Hepatic stellate cell (primary cell): Measurements from ENCODE around the gene GTPBP4.

Experiments used
- DNase-seq: peaks from one replicate; pipeline ENCODE4 v3.0.0; 2011; ENCODE audit warnings: low spot score

GTPBP4 gene

GRCh38 chr10:966466-967235 is 21.6 kb upstream of the GTPBP4 start:
- DNase-seq: no peak

DNA sequence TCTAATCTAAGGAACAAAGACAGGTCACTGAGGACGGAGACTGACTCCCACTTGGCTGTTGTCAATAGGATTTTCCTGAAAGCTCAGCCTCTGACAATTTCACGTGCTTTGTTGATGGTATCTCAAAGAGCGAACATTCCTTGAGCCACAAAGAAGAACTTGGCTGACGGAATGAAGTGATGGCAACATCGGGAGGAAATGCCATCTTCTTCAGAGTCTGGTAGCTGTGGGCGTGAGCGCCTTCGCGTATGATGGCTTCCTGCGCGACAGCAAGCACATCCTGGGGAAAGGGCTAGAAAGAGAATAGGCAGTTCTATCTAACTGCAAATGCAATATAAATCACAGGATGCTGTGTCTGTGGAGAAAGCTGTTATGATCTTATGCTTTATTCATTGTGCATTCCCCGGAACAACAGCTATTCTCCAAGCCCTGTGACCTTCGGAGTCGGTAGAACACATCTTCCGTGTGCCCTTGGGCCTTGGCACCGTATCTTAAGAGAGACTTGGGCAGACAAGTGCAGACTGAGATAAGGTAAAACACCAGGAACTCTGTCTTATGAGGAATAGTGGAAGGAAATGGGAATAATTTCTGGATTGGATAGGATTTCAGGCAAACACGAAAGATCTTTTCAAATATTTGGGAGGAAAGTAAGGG is 19.6 kb upstream of the GTPBP4 start:
- DNase-seq: no peak

DNA sequence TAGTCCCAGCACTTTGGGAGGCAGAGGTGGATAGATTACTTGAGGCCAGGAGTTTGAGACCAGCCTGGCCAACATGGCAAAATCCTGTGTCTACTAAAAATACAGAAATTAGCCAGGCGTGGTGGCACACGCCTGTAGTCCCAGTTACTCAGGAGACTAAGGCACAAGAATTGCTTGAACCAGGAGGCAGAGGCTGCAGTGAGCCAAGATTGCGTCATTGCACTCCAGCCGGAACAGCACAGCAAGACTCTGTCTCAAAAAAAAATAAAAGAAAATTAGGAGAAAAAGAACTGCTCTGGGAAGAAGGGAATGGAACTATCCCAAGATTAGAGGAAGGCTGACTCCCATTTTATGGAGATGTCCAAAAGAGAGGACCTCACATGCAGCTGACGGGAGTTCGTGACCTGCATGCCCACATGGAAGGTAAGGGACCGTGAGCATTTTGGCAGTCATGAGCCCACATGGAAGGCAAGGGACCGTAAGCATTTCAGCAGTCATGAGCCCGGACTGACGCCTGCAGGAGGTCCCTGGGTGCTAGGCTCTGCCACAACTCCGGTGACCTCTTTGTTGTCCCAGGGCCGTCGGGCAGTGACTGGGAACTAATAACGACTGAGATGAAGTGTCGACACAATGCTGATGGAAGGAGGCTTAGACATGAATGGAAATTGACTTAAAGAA is 18.6 kb upstream of the GTPBP4 start:
- DNase-seq: no peak

DNA sequence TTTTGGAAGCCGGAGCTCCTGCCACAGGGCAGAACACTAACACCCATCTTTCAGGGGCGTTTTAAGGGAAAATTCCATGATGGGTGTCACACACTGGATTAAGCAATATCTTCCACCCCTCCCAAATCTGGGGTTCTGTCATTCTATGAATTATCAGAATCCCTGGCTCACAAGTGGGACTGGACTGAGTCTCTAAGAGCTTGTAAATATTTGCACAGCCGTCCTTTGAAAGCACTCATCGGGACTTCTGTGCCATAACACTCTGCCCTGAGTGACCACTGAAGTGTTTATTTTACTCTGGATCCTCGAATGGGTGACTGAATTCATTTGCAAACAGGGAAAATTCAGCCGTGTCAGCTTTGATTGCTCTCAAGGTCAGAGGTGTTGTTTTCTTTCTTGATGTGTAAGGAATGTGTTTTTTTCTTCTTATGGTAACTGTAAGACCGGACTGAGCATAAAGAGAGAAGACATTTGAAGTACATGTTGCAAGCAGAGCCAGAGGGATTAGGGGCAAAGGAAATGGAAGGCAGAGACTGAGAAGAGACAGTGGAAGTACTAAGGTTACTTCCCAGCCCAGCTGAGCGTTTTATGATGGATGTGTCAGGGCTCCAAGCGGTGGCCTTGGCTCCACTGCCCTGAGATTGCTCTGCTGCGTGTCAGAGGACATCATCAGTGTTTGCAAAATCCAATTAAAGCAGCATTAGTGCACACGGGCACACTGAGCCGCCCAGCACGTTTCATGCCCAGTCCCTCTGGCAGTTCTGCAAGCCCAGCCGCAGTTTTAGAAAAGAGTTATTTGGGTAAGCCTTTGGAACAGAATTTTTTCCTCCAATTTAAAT is 17.7 kb upstream of the GTPBP4 start:
- peak; percentile 34 for DNase-seq

DNA sequence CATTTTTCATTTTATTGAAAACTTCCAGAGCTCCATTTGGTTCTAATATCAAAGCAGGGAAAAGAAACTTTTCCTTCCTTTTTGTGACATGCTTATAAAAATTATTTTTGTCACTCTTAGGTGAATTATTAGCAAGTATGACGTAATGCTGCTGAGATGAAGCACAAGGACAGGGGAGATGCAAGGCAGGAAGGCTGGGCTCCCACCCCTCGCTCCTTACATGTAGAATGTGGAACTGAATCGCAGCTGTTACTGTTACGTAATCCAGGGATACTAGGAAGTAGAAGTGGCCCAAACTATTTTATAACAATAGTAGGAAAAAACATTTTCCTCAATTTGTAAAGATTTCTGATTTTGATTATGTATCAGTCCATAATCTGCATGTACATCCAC is 17.1 kb upstream of the GTPBP4 start:
- no peak for DNase-seq

GRCh38 chr10:971613-972012 is 16.6 kb upstream of the GTPBP4 start:
- no peak for DNase-seq

- DNase-seq: no peak
Measured at GRCh38 chr10:972763-973162, 15.5 kb upstream of the GTPBP4 start.

DNA sequence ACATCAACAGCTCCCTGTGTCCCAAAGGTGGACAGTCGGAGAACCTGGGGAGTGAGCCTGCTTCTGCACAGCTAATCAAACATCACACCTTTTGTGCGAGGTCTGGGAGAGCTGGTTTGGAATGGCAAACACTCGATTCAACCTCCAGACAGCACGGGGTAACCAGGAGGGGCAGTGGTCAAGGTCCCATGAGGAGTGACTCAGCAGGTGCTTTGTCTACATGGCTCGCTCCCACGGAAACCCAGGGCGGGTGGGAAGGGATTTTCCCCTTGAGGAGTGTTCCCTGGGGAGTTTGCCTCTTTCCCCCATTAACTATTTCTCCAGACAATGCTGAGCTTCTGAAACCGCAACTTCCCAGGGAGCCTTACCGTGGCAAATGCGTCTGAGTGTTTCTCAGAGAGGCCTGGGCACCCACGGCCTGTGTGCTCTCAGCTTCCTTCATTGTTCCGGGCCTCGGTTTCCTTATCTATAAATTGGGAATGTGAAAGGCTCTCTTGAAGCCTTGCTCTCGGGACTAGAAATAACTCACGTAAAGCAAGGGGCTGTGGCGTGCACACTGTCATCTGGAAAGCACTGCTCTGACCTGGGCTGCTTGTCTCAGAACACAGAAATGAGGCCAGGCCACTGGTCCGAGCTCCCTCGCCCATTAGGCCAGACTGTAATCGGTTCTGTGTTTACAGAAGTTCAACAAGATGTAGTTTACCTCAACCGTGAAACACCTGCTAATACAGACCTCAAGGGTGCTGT is 14.0 kb upstream of the GTPBP4 start:
- no peak for DNase-seq

GRCh38 chr10:974785-975074 is 13.5 kb upstream of the GTPBP4 start:
- DNase-seq: no peak

DNA sequence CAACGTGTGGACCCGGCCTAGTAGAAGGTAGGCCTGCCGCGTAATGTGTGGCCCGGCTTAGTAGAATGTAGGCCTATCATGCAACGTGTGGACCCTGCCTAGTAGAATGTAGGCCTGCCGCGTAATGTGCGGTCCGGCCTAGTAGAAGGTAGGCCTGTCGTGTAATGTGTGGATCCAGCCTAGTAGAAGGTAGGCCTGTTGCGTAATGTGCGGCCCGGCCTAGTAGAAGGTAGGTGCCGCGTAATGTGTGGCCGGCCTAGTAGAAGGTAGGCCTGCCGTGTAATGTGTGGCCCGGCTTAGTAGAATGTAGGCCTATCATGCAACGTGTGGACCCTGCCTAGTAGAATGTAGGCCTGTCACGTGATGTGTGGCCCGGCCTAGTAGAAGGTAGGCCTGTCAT is 11.9 kb upstream of the GTPBP4 start:
- no peak for DNase-seq

GRCh38 chr10:978826-979421 is 9.3 kb upstream of the GTPBP4 start:
- DNase-seq: no peak

DNA sequence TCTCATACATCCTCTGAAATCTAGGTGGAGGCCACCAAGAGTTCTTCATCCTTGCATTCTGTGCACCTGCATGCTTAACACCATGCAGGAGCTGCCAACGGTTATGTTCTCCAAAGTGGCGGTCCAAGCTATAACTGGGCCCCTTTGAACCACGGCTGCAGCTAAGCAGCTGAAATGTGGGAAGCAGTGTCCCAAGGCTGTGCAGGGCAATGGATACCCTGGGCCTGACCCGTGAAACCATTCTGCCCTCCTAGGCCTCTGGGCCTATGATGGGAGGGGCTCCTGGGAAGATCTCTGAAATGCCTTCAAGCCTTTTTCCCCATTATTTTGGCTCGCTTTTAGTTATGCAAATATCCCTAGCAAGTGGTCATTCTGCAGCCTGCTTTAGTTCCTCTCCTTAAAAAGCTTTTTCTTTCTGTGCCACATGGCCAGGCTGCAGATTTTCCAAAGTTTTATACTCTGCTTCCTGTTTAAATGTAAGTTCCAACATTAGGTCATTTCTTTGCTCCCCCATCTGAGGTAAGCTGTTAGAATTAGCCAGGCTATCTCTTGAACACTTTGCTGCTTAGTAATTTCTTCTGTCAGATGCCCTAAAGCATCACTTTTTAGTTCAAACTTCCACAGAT is 7.7 kb upstream of the GTPBP4 start:
- no peak for DNase-seq

DNA sequence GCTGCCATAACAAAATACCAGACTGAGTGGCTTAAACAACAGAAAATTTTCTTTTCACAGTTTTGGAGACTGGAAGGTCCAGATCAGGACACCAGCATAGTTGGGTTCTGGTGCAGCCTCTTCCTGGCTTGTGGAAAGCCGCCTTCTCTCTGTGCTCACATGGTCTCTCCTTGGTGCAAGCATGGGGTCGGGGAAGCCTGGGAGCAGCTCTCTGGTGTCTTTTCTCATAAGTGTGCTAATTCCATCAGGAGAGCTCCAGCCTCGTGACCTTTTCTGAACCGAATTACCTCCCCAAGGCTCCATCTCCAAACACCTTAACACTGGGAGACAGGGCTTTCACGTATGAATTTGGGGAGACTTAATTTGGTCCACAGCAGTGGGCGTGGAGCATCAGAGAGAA is 4.8 kb upstream of the GTPBP4 start:
- DNase-seq: no peak

- peak; percentile 29 for DNase-seq
Measured at GRCh38 chr10:983971-984655, 4.1 kb upstream of the GTPBP4 start.

GRCh38 chr10:985361-985760 is 2.9 kb upstream of the GTPBP4 start:
- no peak for DNase-seq

GRCh38 chr10:986137-986825 is 2.0 kb upstream of the GTPBP4 start:
- DNase-seq: no peak

GRCh38 chr10:986881-987619 is 1.2 kb upstream of the GTPBP4 start:
- peak; percentile 76 for DNase-seq

GRCh38 chr10:987620-987869 is 689 bp upstream of the GTPBP4 start:
- peak; percentile 29 for DNase-seq
